H1 (cell line): Measurements from ENCODE around the gene IDUA. TPM values are rescaled to one million over a fixed set of nuclear protein-coding genes. Genes with fewer than 3 reads are reported as not detected.

ENCODE experiments used
- PHF8 ChIP-seq: fragments of 200-600 bp; sonication (generic); conservative IDR thresholded peaks from 2 replicates; pipeline ENCODE4 v1.7.1; 2012; ENCODE audit warnings: low read depth, mild to moderate bottlenecking, inconsistent platforms, low read length, moderate library complexity
- SAP30 ChIP-seq: fragments of 300-600 bp; sonication (generic); IDR thresholded peaks from 2 replicates; pipeline ENCODE4 v1.7.1; 2012; ENCODE audit warnings: low read length, moderate library complexity, mild to moderate bottlenecking, inconsistent platforms; ENCODE audit not compliant: insufficient read depth, insufficient replicate concordance
- TBP ChIP-seq: IDR thresholded peaks from 2 replicates; pipeline ENCODE4 v1.6.1; 2011; ENCODE audit warnings: low read depth, low read length, improper control_type of control experiment
- polyA plus RNA-seq, 7 experiments: library from polyadenylated mRNA; depleted of rRNA in 3 of 7; stranded (reverse) in 5 of 7; unstranded in 2 of 7; fragments of >200 nt in 5 of 7; fragments of 200-250 nt in 2 of 7; gene quantifications; 1 replicate in 5 of 7; 2 replicates in 1 of 7; 4 replicates in 1 of 7; pipeline versions ENCODE4 v1.2.1 to v1.2.3, GENCODE V29; 2011 to 2013; ENCODE audit warnings: missing spikeins in 2 of 7, mixed read lengths in 2 of 7
- total RNA-seq: library from RNA; stranded (reverse); fragmentation: NEBNext Ultra II Directional; extraction: Animal tissue kit (Norgen Biotek cat#: 25700); gene quantifications from 2 replicates; pipeline ENCODE4 v1.2.1, GENCODE V29; 2021
- TF ChIP-seq, protein P1 (sequence below): IDR thresholded peaks from 2 replicates; pipeline ENCODE4 v1.6.1; 2012; ENCODE audit warnings: inconsistent platforms

The IDUA gene
- total and polyA plus RNA-seq, 2 of the 8 experiments (the other 6 are each of a cell fraction or from before 2014, with no cell fraction given), result 2.8 to 4.8 TPM

DNA sequence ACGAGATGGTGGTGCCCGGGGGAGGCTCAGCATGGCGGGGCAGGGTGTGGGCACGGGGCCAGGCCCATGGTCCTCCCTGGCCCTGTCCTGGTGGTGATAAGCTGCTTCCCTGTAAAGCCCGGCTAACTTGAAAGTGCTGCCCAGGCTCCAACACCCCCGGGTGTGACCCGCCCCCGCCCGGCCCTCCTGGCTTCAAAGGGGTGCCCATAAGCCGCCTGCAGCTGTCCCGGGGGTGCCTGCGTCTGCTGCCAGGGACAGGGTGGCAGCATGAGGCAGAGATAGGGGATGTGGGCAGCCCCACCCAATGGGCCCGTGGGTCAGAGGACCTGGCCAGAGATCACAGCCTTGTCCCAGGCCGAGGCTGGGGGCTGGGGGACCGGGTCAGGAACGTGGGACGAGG is 42.7 kb downstream of the IDUA start (continued):
- TF ChIP-seq TBP (no peak), SAP30 (no peak), PHF8 (no peak)
- TF ChIP-seq, protein P1, sequence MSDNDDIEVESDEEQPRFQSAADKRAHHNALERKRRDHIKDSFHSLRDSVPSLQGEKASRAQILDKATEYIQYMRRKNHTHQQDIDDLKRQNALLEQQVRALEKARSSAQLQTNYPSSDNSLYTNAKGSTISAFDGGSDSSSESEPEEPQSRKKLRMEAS, result no peak
